HG03045 (cell line): ENCODE data around the gene CAPN11.

Source experiments
- ATAC-seq: cut with Tn5 transposase; IDR thresholded peaks from one replicate; pipeline ENCODE4 v1.9.1; 2021; ENCODE audit warnings: mild to moderate bottlenecking, moderate library complexity; ENCODE audit not compliant: unreplicated experiment

CAPN11 gene

GRCh38 chr6:44202332-44202971 is 43.8 kb downstream of the CAPN11 start:
- no peak for ATAC-seq

GRCh38 chr6:44202972-44203750 is 44.5 kb downstream of the CAPN11 start:
- ATAC-seq: no peak

DNA sequence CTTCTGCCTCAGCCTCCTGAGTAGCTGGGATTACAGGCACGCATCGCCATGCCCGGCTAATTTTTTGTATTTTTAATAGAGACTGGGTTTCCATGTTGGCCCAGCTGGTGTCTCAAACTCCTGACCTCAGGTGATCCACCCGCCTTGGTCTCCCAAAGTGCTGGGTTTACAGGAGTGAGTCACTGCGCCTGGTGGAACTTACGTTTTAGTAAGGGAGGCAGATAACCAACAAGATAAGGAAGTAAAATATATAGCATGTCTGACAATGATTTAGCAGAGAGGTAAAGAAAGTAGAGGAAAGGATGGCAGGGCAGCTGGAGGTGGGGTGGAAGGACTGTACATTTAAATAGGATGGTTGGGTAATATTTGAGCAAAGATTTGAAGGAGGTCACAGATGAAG is 45.3 kb downstream of the CAPN11 start:
- ATAC-seq: no peak

DNA sequence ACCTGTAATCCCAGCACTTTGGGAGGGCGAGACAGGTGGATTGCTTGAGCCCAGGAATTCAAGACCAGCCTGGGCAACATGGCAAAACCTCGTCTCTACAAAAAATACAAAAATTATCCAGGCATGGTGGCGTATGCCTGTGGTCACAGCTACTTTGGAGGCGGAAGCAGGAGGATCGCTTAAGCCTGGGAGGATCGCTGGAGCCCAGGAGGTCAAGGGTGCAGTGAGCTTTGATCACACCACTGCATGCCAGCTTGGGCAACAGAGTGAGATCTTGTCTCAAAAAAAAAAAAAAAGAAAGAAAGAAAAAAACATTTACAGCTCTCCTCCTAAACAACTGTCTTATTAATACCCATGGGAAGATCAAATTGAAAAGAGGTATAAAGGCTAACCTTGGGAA is 49.3 kb downstream of the CAPN11 start:
- no peak for ATAC-seq

- ATAC-seq: no peak
These were observed 52.7 kb downstream of the CAPN11 start for GRCh38 chr6:44211284-44211683.

- ATAC-seq: no peak
These were observed 55.7 kb downstream of the CAPN11 start for GRCh38 chr6:44214307-44214706.

DNA sequence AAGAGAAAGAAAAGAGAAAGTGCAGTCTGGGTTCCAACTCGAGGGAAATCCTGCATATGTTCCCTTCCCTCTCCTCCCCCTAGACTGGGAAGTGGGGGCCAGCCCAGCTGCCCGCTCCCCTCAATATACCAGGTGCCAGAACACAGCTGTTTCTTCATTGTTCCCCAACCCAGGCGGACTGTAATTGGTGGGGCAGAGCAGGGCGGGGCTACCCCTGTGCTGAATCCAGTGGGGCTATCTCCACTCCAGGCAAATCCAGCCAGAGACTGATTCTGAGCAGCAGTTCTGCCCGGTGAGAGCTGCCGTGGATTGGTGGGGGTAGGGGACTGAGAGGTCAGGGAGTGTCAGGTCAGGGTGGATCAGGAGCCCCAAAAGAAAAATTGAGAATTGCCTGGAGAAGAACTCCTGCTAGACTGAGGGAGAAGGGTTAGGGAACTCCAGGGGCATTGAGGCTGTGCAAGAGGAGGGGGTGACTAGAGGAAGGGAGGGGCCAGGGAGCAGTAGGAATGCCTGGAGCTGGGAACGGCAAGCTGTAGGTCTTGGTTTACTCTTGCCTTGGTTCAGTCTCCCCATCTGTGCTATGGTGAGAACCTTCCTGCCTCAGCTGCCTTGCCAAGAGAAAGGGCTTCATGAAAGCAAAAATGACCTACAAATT is 58.2 kb downstream of the CAPN11 start, which contains the start of gene MYMX:
TSS of gene MYMX (plus strand) at position 250 of the 655 bp plus-strand sequence. CDS start 546 bp downstream, outside the sequence.
- ATAC-seq: no peak

DNA sequence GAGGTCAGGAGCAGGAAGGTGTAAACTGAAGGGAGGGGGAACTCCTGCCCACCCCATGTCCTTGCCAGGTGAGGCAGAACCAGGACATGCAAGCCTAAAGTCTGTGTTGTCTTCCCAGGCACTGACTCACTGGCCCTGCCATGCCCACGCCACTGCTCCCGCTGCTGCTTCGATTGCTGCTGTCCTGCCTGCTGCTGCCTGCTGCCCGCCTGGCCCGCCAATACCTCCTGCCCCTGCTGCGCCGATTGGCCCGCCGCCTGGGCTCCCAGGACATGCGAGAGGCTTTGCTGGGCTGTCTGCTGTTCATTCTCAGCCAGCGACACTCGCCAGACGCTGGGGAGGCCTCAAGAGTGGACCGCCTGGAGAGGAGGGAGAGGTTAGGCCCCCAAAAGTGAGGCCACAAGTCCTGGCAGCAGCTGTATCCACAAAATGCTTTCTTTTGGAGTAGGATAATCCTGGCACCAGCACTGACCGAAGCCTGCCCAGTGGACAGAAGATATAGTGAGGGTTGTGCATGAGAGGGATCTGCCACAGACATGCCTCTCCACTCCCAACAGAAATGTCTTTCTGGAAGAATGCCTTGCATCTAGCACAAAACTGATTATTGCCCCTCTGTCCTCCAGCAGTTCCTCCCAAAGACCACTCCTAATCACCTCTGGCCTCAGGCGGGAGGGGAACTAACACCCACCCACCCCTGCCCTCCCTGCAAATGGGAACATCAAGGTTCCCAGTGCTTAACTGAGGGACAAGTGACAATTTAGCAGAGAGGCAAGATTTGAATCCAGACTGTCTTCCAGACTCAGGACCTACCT is 58.9 kb downstream of the CAPN11 start:
- ATAC-seq: no peak

DNA sequence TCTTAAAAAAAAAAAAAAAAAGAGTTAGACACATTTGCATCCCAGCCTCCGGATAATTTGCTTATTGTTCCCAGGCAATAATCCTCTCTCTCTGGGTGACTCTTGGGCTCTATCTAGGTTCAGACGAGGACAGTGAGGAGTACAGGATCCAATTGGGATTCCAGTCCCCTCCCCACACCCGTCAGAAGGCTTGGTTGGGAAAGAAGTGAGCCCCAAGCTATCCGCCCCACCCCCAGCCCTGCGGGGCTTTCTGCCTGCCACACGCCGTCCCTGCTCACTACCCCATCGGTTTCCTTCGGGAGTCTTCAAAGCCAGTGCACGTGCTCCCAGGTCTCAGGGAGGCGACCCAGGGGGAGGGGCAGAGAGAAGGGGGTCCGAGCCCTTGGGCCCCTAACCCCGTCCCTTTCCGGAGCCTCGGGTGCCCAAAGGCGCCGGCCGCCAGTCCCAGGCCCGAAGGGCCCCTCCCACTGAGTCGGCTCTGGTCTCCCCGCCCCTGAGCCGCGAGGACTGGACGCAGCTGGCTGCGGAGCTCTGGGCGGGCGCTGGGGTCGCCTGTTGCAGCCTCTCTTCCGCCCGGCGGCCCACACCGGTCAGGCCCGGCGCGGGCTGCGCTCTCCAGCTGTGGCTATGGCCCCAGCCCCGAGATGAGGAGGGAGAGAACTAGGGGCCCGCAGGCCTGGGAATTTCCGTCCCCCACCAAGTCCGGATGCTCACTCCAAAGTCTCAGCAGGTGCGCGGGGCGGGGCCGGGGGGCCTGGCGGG is 60.6 kb downstream of the CAPN11 start:
- peak; percentile 51 for ATAC-seq

GRCh38 chr6:44219815-44220784 is 61.5 kb downstream of the CAPN11 start:
- ATAC-seq: no peak

DNA sequence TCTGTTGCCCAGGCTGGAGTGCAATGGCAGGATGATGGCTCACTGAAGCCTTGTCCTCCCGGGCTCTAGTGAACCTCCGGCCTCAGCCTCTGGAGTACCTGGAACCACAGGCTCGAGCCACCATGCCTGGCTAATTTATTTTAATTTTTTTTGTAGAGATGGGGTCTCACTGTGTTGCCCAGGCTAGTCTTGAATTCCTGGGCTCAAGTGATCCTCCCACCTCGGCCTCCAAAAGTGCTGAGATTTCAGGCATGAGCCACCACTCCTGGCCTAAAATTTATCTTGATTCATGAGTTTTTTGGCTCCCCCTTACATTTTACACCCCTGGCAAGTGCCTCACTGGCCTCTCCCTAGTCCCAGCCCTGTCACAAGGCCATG is 62.3 kb downstream of the CAPN11 start:
- ATAC-seq: no peak

DNA sequence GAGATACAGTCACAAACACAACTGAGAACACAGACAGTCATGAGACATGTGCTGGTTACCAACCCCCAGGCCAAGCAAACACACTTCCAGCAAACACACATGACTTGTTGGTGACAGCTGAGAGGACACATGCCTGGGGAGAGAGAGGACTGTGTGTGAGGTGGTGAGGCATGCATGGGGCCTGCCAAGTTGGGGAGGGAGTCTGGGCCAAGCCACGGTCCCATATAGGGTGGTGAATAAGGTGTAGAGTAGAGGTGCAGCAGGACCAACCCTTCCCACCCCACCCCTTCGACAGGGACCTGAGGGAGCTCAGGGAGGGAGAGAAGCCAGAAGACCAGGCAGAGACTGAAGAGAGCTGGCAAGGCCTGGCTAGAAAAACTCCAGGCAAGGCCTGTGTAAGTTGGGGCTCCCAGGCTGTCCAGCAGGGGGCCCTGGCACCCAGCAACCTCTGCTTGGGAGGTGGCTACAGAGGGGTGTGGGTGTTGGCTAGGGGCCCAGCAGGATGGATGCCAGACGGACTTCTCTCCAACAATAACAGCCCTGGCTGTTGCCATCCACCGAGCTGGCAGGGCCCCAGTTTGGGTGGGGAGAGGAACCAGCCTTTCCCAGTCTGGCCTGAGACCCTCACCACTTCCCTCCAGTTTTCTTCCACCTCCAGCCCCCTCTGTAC is 62.8 kb downstream of the CAPN11 start:
- ATAC-seq: no peak

DNA sequence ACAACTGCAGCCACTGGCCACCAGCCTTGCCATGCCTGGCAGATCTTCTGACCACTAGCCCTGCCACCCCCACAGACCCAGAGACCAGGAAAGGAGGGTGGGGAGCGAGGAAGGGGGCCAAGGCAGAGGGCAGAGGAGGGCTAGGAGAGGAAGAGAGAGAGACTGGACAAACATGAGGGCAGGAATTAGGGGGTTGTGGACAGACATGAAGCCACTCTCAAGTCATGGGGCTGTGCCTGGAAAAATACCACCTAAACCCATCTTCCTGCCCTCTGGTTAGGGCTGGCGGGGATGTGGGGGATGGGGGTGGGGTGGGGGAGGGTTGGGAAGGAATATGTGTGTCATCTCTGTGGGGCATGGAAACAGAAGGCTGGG is 63.3 kb downstream of the CAPN11 start:
- ATAC-seq: no peak

GRCh38 chr6:44222486-44223318 is 64.1 kb downstream of the CAPN11 start:
- ATAC-seq: no peak

DNA sequence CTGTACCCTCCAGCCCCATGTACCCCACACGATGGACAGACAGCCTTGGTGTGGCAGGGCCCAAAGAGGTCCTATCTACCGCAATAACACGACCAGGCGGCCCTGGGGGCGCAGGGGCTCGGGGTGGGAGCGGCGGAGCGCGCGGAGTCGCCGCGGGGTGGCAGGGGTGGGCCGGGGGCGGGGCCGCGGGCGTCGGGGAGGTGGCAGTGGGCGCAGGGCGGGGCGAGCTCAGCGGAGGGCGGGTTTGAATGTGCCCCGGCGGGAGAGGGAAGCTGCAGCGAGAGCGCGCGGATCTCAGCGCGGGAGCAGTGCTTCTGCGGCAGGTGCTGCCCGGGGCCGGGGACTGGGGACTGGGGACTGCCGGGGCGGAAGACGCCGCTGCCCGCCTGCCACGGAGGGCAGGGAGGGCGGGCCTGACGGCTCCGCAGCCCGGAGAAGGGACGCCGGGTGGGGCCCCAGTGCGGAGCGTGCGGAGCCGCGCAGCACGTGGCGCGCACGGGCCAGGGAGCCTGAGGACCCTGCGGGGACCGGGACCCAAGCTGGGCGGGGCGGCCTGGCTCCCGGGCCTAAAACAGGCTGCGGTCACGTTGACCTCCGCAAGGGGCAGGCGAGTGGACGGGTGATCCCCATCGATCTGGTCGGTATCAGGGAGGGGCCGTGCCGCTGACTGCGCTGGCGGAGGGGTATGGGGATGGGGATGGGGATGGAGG is 64.9 kb downstream of the CAPN11 start, which contains the start of gene SLC29A1:
TSS of gene SLC29A1 (plus strand) at position 277 of the 710 bp plus-strand sequence. CDS start 3,719 bp downstream, outside the sequence.
- peak; percentile 56 for ATAC-seq

DNA sequence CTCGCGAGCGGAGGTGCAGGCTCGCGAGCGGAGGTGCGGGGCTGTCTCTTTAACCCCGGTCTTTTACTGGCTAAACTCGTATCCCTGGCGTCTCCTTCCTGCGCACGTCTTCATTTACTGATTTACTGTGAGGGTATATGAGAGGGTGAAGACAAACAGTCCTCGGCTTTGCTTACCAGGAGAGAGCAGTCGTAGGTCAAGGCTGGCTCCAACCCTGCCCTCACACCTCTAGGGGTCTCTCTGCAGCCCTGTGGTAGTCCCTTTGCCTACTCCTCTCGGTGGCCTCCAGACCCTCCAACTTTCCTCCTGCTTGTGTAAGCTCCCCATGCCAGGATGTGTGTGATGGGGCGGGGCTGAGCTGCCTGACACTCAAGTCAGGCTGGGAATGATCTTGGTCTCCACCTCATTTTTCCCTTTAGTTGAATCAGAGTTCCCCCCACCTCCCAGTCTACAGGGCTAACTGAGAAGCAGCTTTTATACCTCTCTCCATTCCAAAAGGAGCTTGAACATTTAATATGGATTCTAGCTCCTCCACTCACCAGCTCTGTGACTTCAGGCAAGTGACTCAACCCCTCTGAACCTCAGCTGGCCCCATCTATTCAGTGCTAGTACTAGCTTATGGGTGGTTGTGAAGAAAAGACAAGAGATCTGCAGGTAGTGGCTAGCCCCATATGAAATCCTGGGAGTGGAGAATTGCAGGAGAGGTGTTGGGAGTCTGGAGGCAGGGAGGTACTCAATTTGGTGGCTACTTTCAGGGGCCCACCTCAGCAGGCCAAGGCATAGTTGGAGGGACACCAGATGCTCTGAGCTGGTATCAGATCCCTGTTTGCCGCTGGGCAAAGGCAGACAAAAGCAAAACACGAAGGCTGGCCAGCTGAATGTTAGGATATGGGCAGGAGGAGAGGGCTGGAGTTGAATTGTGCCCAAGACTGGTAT is 65.7 kb downstream of the CAPN11 start:
- ATAC-seq: no peak
